H1 (cell line): ENCODE data around the gene ELF4.

Experiments
- EGR1 ChIP-seq: IDR thresholded peaks from 2 replicates; pipeline ENCODE4 v1.6.1; 2011; ENCODE audit warnings: low read depth, low read length, borderline replicate concordance
- POLR2AphosphoS5 ChIP-seq: IDR thresholded peaks from 2 replicates; pipeline ENCODE4 v1.6.1; 2011; ENCODE audit warnings: low read depth, low read length
- POU5F1 ChIP-seq: IDR thresholded peaks from 2 replicates; pipeline ENCODE4 v1.6.1; 2011; ENCODE audit warnings: low read depth, mild to moderate bottlenecking, low read length, moderate library complexity

GRCh38 chrX:130139474-130140201 is 29.3 kb upstream of the ELF4 start:
- TF ChIP-seq EGR1, result no peak
- no peak for TF ChIP-seq POLR2AphosphoS5
- TF ChIP-seq POU5F1, result no peak
